ENCODE measurements around the gene LPGAT1. TPM values are rescaled to one million over a fixed set of nuclear protein-coding genes. Genes with fewer than 3 reads are reported as not detected.

LPGAT1 gene
- total RNA-seq, 4 donors from 2014 or later, result 168 to 308 (median 203) TPM

GRCh38 chr1:211833174-211833820 is 2.7 kb upstream of the LPGAT1 start:
- WGBS, 2 donors, result 89 to 90% methylated on average over 1 of the region's 1 CpG
- intact Hi-C loops (cut with DNase I), result no loop called here
- no peak overlapping the region for H3K27ac ChIP-seq
- peaks cover 0 to 6% of the 10 kb centered on the region in 2 donors for H3K4me1 ChIP-seq
- H3K4me3 ChIP-seq (replicated peaks in 1 of 3), result no peak overlapping the region
- no peaks in the 10 kb centered on the region for H3K27me3 ChIP-seq
- no peak for TF ChIP-seq POLR2A (IDR thresholded peaks at IDR 0.05)
- no peak for TF ChIP-seq CTCF (IDR thresholded peaks at IDR 0.05)
- no peaks in the 10 kb centered on the region for H3K9me3 ChIP-seq
- peak; percentile 52 to 61 for DNase-seq
- H3K36me3 ChIP-seq, result no peaks in the 10 kb centered on the region

DNA sequence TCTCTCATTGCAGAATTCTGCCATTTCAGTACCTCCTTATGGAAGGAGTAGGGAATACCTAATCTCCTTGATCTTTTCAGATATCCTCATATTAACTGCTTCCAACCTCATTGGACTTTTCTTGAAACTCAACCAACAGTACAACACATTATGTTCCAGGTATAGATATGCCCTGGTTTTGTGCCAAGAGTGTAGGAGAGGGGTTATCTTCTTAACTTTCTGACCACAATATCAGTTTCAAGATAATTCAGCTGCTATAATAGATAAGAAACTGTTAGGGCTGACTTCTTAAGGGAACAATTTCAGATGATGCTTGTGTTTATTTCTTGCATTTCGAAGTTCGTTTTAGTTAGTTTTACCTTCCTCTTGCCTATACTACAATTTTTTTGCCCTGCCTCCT is 2.1 kb upstream of the LPGAT1 start:
- Histone ChIP-seq H3K9me3 (no peaks in the 10 kb centered on the region), H3K4me3 (replicated peaks in 1 of 3) (no peak overlapping the region), H3K27ac (no peak overlapping the region), H3K27me3 (no peaks in the 10 kb centered on the region), H3K36me3 (no peaks in the 10 kb centered on the region), H3K4me1 (peaks cover 3 to 12% of the 10 kb centered on the region in 2 donors)
- intact Hi-C loops (cut with DNase I), result no loop called here
- DNase-seq, result no peak
- WGBS, 2 donors, result 69 to 93% methylated on average over 2 of the region's 2 CpGs
- TF ChIP-seq POLR2A (IDR thresholded peaks at IDR 0.05), result no peak

DNA sequence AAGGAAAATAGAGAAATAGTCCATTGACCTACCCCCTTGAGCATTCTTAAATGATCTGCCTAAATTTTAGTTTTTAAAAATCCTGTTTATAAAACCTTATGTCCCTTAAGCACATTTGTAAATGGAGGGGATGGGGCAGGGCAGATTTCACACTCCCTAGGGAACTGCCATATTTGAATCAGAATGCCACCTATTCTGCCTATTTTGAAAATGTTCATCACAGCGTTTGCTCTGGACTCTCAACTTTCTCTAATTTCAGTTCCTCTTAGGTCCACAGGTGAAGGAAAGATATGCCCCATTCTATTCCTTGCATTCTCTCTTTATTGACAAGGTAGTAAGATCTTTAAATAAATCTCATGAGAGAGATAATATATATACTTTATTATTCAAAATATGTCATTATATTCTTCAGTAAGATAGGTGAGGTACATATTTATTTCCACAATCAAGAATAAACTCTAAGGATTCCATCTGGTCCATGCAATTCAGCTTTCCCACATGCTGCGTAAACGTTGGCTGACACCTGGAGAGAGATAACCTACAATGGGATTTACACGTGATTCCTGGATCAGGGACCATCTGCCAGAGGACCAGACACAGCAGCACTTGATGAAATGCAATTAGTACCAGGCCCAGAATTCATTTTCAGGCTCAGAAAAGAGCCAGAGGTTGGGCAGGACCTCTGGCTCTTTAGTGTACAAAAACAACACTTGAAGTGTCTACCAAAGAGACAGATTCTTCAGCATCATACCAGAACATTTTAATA is 1.2 kb upstream of the LPGAT1 start:
- H3K9me3 ChIP-seq, result no peaks in the 10 kb centered on the region
- peaks cover 9 to 19% of the 10 kb centered on the region in 2 donors for H3K4me1 ChIP-seq
- H3K4me3 ChIP-seq (replicated peaks in 1 of 3), result no peak overlapping the region
- DNase-seq, result no peak
- no peak for TF ChIP-seq CTCF (IDR thresholded peaks at IDR 0.05)
- TF ChIP-seq POLR2A (IDR thresholded peaks at IDR 0.05), result no peak
- H3K27ac ChIP-seq, result no peak overlapping the region
- no peaks in the 10 kb centered on the region for H3K36me3 ChIP-seq
- 88% methylated on average over 4 of the region's 4 CpGs for WGBS, 2 donors
- H3K27me3 ChIP-seq, result no peaks in the 10 kb centered on the region
- intact Hi-C loops (cut with DNase I), result loop anchor here (2.0 kb wide), 1 partner anchor 131 kb away; no protein-coding TSS in a partner anchor

GRCh38 chr1:211830055-211830327 is 572 bp downstream of the LPGAT1 start:
- intact Hi-C loops (cut with DNase I), result loop anchor here (2.0 kb wide), 1 partner anchor 129 kb away; no protein-coding TSS in a partner anchor
- H3K9me3 ChIP-seq, result no peaks in the 10 kb centered on the region
- H3K4me3 ChIP-seq (replicated peaks in 1 of 3), result peak overlapping the region in 2 of 3 donors; percentile 69 to 93
- 0% methylated on average over 18 to 23 of the region's 45 CpGs for WGBS, 2 donors
- TF ChIP-seq POLR2A (IDR thresholded peaks at IDR 0.05), result no peak
- TF ChIP-seq CTCF (IDR thresholded peaks at IDR 0.05), result no peak
- DNase-seq, result no peak
- H3K36me3 ChIP-seq, result no peaks in the 10 kb centered on the region
- H3K27me3 ChIP-seq, result no peaks in the 10 kb centered on the region
- H3K4me1 ChIP-seq, result peaks cover 9 to 19% of the 10 kb centered on the region in 2 donors
- peak overlapping the region; percentile 84 to 93 (median 90) for H3K27ac ChIP-seq

GRCh38 chr1:211829343-211830054 is 1.1 kb downstream of the LPGAT1 start:
- Histone ChIP-seq H3K27me3 (no peaks in the 10 kb centered on the region), H3K4me1 (peaks cover 9 to 19% of the 10 kb centered on the region in 2 donors), H3K27ac (peak overlapping the region; percentile 84 to 93 (median 90)), H3K4me3 (replicated peaks in 1 of 3) (peak overlapping the region in 2 of 3 donors; percentile 69 to 93), H3K36me3 (no peaks in the 10 kb centered on the region), H3K9me3 (no peaks in the 10 kb centered on the region)
- WGBS, 2 donors, result 13 to 19% methylated on average over 22 of the region's 22 CpGs
- peak; percentile 68 to 70 for DNase-seq
- intact Hi-C loops (cut with DNase I), result loop anchor here (2.0 kb wide), 1 partner anchor 129 kb away; no protein-coding TSS in a partner anchor
- TF ChIP-seq POLR2A (IDR thresholded peaks at IDR 0.05) (peak in 1 of 2 donors; percentile 86), CTCF (IDR thresholded peaks at IDR 0.05) (peak in 4 of 6 experiments; percentile 20 to 47 (median 32))

Data from thyroid gland (tissue), 4 donors.